Limb (tissue), 2 donors: ENCODE results near the gene OR4L1.
"Not testable (repeated sequence)": the region's sequence is repeated elsewhere in the genome, so short reads cannot be mapped to it uniquely, and the experiment has no call there.

Experiments used
- DNase-seq, 2 donors: peaks; one replicate each; pipeline ENCODE4 v3.0.0-alpha.2; 2016; ENCODE audit errors: extremely low spot score in 2 of 2

The OR4L1 gene, protein sequence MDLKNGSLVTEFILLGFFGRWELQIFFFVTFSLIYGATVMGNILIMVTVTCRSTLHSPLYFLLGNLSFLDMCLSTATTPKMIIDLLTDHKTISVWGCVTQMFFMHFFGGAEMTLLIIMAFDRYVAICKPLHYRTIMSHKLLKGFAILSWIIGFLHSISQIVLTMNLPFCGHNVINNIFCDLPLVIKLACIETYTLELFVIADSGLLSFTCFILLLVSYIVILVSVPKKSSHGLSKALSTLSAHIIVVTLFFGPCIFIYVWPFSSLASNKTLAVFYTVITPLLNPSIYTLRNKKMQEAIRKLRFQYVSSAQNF

DNA sequence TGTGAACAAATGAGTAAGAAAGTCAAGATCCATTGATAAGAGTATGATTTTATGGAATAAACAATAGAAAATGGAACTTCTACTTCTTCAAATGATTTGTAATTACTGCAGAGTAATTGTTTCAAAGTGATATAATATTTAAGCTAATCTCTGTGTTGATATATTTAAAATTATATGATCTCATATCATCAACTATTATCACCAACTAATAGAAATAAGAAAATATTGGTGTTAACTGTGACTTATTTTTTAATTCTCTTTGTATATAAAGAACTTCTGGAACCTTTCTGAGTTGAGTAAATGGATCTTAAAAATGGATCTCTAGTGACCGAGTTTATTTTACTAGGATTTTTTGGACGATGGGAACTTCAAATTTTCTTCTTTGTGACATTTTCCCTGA, at the start of gene OR4L1:
Gene OR4L1, plus strand, starts transcription at position 301 of the 400 bp plus-strand sequence. Its CDS starts 0 bp downstream, at position 301.
- no peak for DNase-seq

DNA sequence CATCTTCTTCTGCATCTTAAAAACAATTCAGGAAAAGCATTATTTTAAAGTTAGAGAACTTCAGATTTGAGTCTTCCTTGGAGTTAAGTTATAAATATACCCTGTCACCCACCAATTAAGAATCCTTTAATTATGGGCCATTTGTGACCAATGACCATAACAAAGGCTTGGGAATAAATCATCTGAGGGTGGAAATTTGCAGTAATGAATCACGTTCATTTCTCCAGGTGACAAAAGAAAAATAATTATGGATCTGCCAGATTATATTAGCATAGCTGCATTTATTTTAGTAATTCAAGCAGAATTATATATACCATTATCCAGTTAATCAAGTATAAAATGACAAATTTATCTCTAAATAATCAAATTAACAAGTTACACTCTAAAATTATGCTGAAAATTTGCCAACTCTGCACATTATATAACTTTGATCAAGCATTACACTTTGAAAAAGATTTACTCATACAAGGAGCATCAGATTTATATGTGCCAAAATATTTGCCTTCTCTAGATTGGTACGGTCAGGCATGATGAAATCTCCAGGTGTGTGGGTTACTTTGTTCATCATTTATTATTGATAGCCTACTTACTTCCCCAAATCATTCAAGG, 40.5 kb upstream of the OR4L1 start, which contains the start of gene OR4K14:
Gene OR4K14, minus strand, starts transcription at position 51 of the 609 bp plus-strand sequence. CDS start 4,114 bp downstream, outside the sequence.
- DNase-seq = no peak

GRCh38 chr14:20031058-20031457, 28.8 kb upstream of the OR4L1 start:
- no peak for DNase-seq

- no peak for DNase-seq
Observed at GRCh38 chr14:20035449-20035848, 24.4 kb upstream of the OR4L1 start.

GRCh38 chr14:20035938-20036337, 23.9 kb upstream of the OR4L1 start, which contains the start of gene OR4K13:
OR4K13 (minus strand) TSS chr14:20036038; CDS start chr14:20034758, 1,280 bp downstream.
- no peak for DNase-seq

GRCh38 chr14:20044243-20044642, 15.6 kb upstream of the OR4L1 start:
- DNase-seq = no peak

- no peak for DNase-seq
Observed at GRCh38 chr14:20048202-20048601, 11.6 kb upstream of the OR4L1 start.

- no peak for DNase-seq
Observed at GRCh38 chr14:20092050-20092449, 32.2 kb downstream of the OR4L1 start.

DNA sequence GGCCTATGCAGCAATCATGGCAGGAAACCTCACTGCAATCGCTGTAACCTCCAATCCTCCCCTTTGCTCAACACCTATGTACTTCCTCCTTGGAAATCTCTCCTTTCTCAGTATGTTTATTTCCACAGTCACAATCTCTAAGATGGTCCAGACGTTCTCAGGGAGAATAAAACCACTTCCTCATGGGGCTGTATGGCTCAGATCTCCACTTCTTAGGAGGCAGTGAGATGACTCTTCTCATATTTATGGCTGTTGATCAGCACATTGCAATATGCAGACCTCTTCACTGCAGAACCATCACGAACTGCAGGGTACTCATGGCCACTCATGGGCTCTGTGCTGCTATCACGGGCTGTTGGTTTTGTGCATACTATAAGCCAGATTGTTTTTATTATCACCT, 33.6 kb downstream of the OR4L1 start:
- DNase-seq = no peak

- not testable (repeated sequence) for DNase-seq
Observed at GRCh38 chr14:20098926-20099770, 39.3 kb downstream of the OR4L1 start.

DNA sequence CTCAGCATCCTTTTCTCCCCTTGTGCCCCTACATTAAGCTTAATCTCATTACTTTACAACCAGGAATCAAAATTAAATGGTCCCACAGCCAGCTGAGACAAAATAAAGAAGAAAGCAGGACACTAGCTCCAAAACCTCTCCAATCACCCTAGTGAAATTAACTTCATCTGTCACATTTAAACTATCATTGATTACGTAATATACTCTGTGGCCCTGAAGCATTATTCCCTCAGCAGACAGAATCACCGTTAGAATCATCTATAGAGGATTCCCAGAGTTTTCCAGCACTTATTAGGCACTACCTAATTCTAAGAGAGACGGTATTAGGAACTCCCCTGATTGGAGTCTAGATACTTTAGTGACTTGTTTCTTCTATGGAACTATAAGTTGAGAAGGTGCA, 50.6 kb downstream of the OR4L1 start, which contains the start of gene OR4K17:
Gene OR4K17, plus strand, starts transcription at position 302 of the 400 bp plus-strand sequence. CDS start 6,761 bp downstream, outside the sequence.
- DNase-seq = no peak
